ENCODE data around the gene MARCHF2.

Gene MARCHF2

GRCh38 chr19:8451885-8452284, 38.8 kb downstream of the MARCHF2 start:
- Histone ChIP-seq H3K27me3 (replicated peaks in 2 of 5; ENCODE audit: control insufficient read depth in 4 of 5, insufficient read depth in 5 of 5, low read length in 4 of 5) (no peaks in the 10 kb centered on the region), H3K27ac (ENCODE audit: insufficient read depth in 1 of 2, low read depth in 1 of 2, low read length in 2 of 2, poor library complexity in 1 of 2, severe bottlenecking in 2 of 2) (peak overlapping the region in 1 of 2 experiments; percentile 15), H3K4me3 (ENCODE audit: control insufficient read depth in 1 of 7, extremely low read depth in 1 of 7, insufficient read depth in 4 of 7, low read depth in 2 of 7, low read length in 6 of 7) (no peak overlapping the region), H3K36me3 (ENCODE audit: control insufficient read depth in 4 of 4, insufficient read depth in 4 of 4, low read length in 3 of 4) (peaks cover 19 to 72% (median 39%) of the 10 kb centered on the region in 4 experiments), H3K9me3 (ENCODE audit: control extremely low read depth in 1 of 5, control insufficient read depth in 4 of 5, insufficient read depth in 2 of 5, low read depth in 1 of 5, low read length in 4 of 5) (no peaks in the 10 kb centered on the region), H3K4me1 (ENCODE audit: control extremely low read depth in 1 of 4, control insufficient read depth in 4 of 4, insufficient read depth in 4 of 4, low read length in 3 of 4) (peaks cover 9 to 51% (median 29%) of the 10 kb centered on the region in 4 experiments)
- peak; percentile 17 to 27 (median 26) for DNase-seq
- WGBS (ENCODE audit: insufficient coverage) = 50% methylated on average over 2 of the region's 3 CpGs
- ChIA-PET CTCF (interaction anchor here (1.1 to 1.7 kb wide), 3 partner anchors 18 to 41 kb away, joined by 3 to 4 read pairs (median 3); partner anchors contain the start of gene MARCHF2), POLR2A (no interaction called here)

GRCh38 chr19:8452446-8453123, 39.5 kb downstream of the MARCHF2 start:
- H3K27me3 ChIP-seq (replicated peaks in 2 of 5; ENCODE audit: control insufficient read depth in 4 of 5, insufficient read depth in 5 of 5, low read length in 4 of 5) = no peaks in the 10 kb centered on the region
- H3K9me3 ChIP-seq (ENCODE audit: control extremely low read depth in 1 of 5, control insufficient read depth in 4 of 5, insufficient read depth in 2 of 5, low read depth in 1 of 5, low read length in 4 of 5) = no peaks in the 10 kb centered on the region
- H3K4me3 ChIP-seq (ENCODE audit: control insufficient read depth in 1 of 7, extremely low read depth in 1 of 7, insufficient read depth in 4 of 7, low read depth in 2 of 7, low read length in 6 of 7) = no peak overlapping the region
- H3K36me3 ChIP-seq (ENCODE audit: control insufficient read depth in 4 of 4, insufficient read depth in 4 of 4, low read length in 3 of 4) = peaks cover 15 to 72% (median 41%) of the 10 kb centered on the region in 4 experiments
- no peak for DNase-seq
- WGBS (ENCODE audit: insufficient coverage) = 100% methylated on average over 2 of the region's 4 CpGs
- ChIA-PET POLR2A (interaction anchor here (0.6 kb wide), 1 partner anchor 455 kb away, joined by 3 read pairs; no protein-coding TSS in a partner anchor), CTCF (interaction anchor here (1.0 to 1.7 kb wide), 6 partner anchors 19 to 126 kb away, joined by 3 to 7 read pairs (median 3); partner anchors contain the start of gene MARCHF2)
- peaks cover 2 to 44% (median 22%) of the 10 kb centered on the region in 4 experiments for H3K4me1 ChIP-seq (ENCODE audit: control extremely low read depth in 1 of 4, control insufficient read depth in 4 of 4, insufficient read depth in 4 of 4, low read length in 3 of 4)
- peak overlapping the region in 1 of 2 experiments; percentile 6 for H3K27ac ChIP-seq (ENCODE audit: insufficient read depth in 1 of 2, low read depth in 1 of 2, low read length in 2 of 2, poor library complexity in 1 of 2, severe bottlenecking in 2 of 2)

- ChIA-PET POLR2A (no interaction called here), CTCF (interaction anchor here (1.0 to 1.7 kb wide), 5 partner anchors 20 to 124 kb away, joined by 3 to 7 read pairs (median 3); no protein-coding TSS in a partner anchor)
- H3K4me3 ChIP-seq (ENCODE audit: control insufficient read depth in 1 of 7, extremely low read depth in 1 of 7, insufficient read depth in 4 of 7, low read depth in 2 of 7, low read length in 6 of 7) = no peak overlapping the region
- peak overlapping the region in 1 of 2 experiments; percentile 2 for H3K27ac ChIP-seq (ENCODE audit: insufficient read depth in 1 of 2, low read depth in 1 of 2, low read length in 2 of 2, poor library complexity in 1 of 2, severe bottlenecking in 2 of 2)
- 85% methylated on average over 4 of the region's 6 CpGs for WGBS (ENCODE audit: insufficient coverage)
- H3K36me3 ChIP-seq (ENCODE audit: control insufficient read depth in 4 of 4, insufficient read depth in 4 of 4, low read length in 3 of 4) = peaks cover 15 to 76% (median 42%) of the 10 kb centered on the region in 4 experiments
- DNase-seq = no peak
- H3K27me3 ChIP-seq (replicated peaks in 2 of 5; ENCODE audit: control insufficient read depth in 4 of 5, insufficient read depth in 5 of 5, low read length in 4 of 5) = no peaks in the 10 kb centered on the region
- H3K9me3 ChIP-seq (ENCODE audit: control extremely low read depth in 1 of 5, control insufficient read depth in 4 of 5, insufficient read depth in 2 of 5, low read depth in 1 of 5, low read length in 4 of 5) = no peaks in the 10 kb centered on the region
- H3K4me1 ChIP-seq (ENCODE audit: control extremely low read depth in 1 of 4, control insufficient read depth in 4 of 4, insufficient read depth in 4 of 4, low read length in 3 of 4) = peaks cover 2 to 34% (median 20%) of the 10 kb centered on the region in 4 experiments
These were observed 40.5 kb downstream of the MARCHF2 start for GRCh38 chr19:8453616-8454015.

GRCh38 chr19:8454218-8454617, 41.1 kb downstream of the MARCHF2 start:
- Histone ChIP-seq H3K27me3 (replicated peaks in 2 of 5; ENCODE audit: control insufficient read depth in 4 of 5, insufficient read depth in 5 of 5, low read length in 4 of 5) (no peaks in the 10 kb centered on the region), H3K4me3 (ENCODE audit: control insufficient read depth in 1 of 7, extremely low read depth in 1 of 7, insufficient read depth in 4 of 7, low read depth in 2 of 7, low read length in 6 of 7) (no peak overlapping the region), H3K36me3 (ENCODE audit: control insufficient read depth in 4 of 4, insufficient read depth in 4 of 4, low read length in 3 of 4) (peaks cover 16 to 79% (median 45%) of the 10 kb centered on the region in 4 experiments), H3K4me1 (ENCODE audit: control extremely low read depth in 1 of 4, control insufficient read depth in 4 of 4, insufficient read depth in 4 of 4, low read length in 3 of 4) (peaks cover under 1 to 30% (median 16%) of the 10 kb centered on the region in 4 experiments), H3K9me3 (ENCODE audit: control extremely low read depth in 1 of 5, control insufficient read depth in 4 of 5, insufficient read depth in 2 of 5, low read depth in 1 of 5, low read length in 4 of 5) (no peaks in the 10 kb centered on the region), H3K27ac (ENCODE audit: insufficient read depth in 1 of 2, low read depth in 1 of 2, low read length in 2 of 2, poor library complexity in 1 of 2, severe bottlenecking in 2 of 2) (peak overlapping the region in 1 of 2 experiments; percentile 2)
- no peak for DNase-seq
- no CpG with 5 or more reads among the region's 1 CpG for whole genome bisulfite sequencing (ENCODE audit: insufficient coverage)
- POLR2A ChIA-PET = no interaction called here
- CTCF ChIA-PET = interaction anchor here (1.3 kb wide), 1 partner anchor 99 kb away, joined by 3 read pairs; no protein-coding TSS in a partner anchor

GRCh38 chr19:8455018-8455417, 41.9 kb downstream of the MARCHF2 start:
- Histone ChIP-seq H3K4me3 (ENCODE audit: control insufficient read depth in 1 of 7, extremely low read depth in 1 of 7, insufficient read depth in 4 of 7, low read depth in 2 of 7, low read length in 6 of 7) (no peak overlapping the region), H3K36me3 (ENCODE audit: control insufficient read depth in 4 of 4, insufficient read depth in 4 of 4, low read length in 3 of 4) (peaks cover 19 to 83% (median 49%) of the 10 kb centered on the region in 4 experiments), H3K27ac (ENCODE audit: insufficient read depth in 1 of 2, low read depth in 1 of 2, low read length in 2 of 2, poor library complexity in 1 of 2, severe bottlenecking in 2 of 2) (no peak overlapping the region), H3K27me3 (replicated peaks in 2 of 5; ENCODE audit: control insufficient read depth in 4 of 5, insufficient read depth in 5 of 5, low read length in 4 of 5) (no peaks in the 10 kb centered on the region), H3K9me3 (ENCODE audit: control extremely low read depth in 1 of 5, control insufficient read depth in 4 of 5, insufficient read depth in 2 of 5, low read depth in 1 of 5, low read length in 4 of 5) (no peaks in the 10 kb centered on the region), H3K4me1 (ENCODE audit: control extremely low read depth in 1 of 4, control insufficient read depth in 4 of 4, insufficient read depth in 4 of 4, low read length in 3 of 4) (peaks cover 0 to 26% (median 12%) of the 10 kb centered on the region in 4 experiments)
- no peak for DNase-seq
- WGBS (ENCODE audit: insufficient coverage) = no CpG with 5 or more reads among the region's 5 CpGs
- POLR2A ChIA-PET = no interaction called here
- CTCF ChIA-PET = no interaction called here

GRCh38 chr19:8456064-8456463, 43.0 kb downstream of the MARCHF2 start:
- Histone ChIP-seq H3K4me3 (ENCODE audit: control insufficient read depth in 1 of 7, extremely low read depth in 1 of 7, insufficient read depth in 4 of 7, low read depth in 2 of 7, low read length in 6 of 7) (no peak overlapping the region), H3K27ac (ENCODE audit: insufficient read depth in 1 of 2, low read depth in 1 of 2, low read length in 2 of 2, poor library complexity in 1 of 2, severe bottlenecking in 2 of 2) (no peak overlapping the region), H3K36me3 (ENCODE audit: control insufficient read depth in 4 of 4, insufficient read depth in 4 of 4, low read length in 3 of 4) (peaks cover 22 to 89% (median 51%) of the 10 kb centered on the region in 4 experiments), H3K4me1 (ENCODE audit: control extremely low read depth in 1 of 4, control insufficient read depth in 4 of 4, insufficient read depth in 4 of 4, low read length in 3 of 4) (peaks cover 0 to 23% (median 12%) of the 10 kb centered on the region in 4 experiments), H3K27me3 (replicated peaks in 2 of 5; ENCODE audit: control insufficient read depth in 4 of 5, insufficient read depth in 5 of 5, low read length in 4 of 5) (no peaks in the 10 kb centered on the region), H3K9me3 (ENCODE audit: control extremely low read depth in 1 of 5, control insufficient read depth in 4 of 5, insufficient read depth in 2 of 5, low read depth in 1 of 5, low read length in 4 of 5) (no peaks in the 10 kb centered on the region)
- POLR2A ChIA-PET = interaction anchor here (0.6 to 0.7 kb wide), 2 partner anchors 39 to 66 kb away, joined by 3 to 4 read pairs; partner anchors contain the start of gene RAB11B
- CTCF ChIA-PET = interaction anchor here (0.8 to 1.7 kb wide), 3 partner anchors 9 to 125 kb away, joined by 3 to 9 read pairs (median 4); no protein-coding TSS in a partner anchor
- WGBS (ENCODE audit: insufficient coverage) = 74% methylated on average over 6 of the region's 7 CpGs
- peak; percentile 20 to 41 (median 29) for DNase-seq

Data from common myeloid progenitor, CD34-positive (primary cell).